ENCODE data around the gene ZNF273. TPM values are rescaled to one million over a fixed set of nuclear protein-coding genes. Genes with fewer than 3 reads are reported as not detected.

The ZNF273 gene
- total RNA-seq, 2 experiments from 2014 or later, result 11.3 to 11.9 TPM

GRCh38 chr7:64863969-64864368, 39.1 kb upstream of the ZNF273 start:
- intact Hi-C loops (cut with micrococcal nuclease), result no loop called here
- peaks cover 9% of the 10 kb centered on the region for H3K9me3 Mint-ChIP-seq
- H3K36me3 Mint-ChIP-seq (ENCODE audit: low read depth), result no peaks in the 10 kb centered on the region
- H3K27ac Mint-ChIP-seq, result no peak overlapping the region
- TF ChIP-seq, protein P1, sequence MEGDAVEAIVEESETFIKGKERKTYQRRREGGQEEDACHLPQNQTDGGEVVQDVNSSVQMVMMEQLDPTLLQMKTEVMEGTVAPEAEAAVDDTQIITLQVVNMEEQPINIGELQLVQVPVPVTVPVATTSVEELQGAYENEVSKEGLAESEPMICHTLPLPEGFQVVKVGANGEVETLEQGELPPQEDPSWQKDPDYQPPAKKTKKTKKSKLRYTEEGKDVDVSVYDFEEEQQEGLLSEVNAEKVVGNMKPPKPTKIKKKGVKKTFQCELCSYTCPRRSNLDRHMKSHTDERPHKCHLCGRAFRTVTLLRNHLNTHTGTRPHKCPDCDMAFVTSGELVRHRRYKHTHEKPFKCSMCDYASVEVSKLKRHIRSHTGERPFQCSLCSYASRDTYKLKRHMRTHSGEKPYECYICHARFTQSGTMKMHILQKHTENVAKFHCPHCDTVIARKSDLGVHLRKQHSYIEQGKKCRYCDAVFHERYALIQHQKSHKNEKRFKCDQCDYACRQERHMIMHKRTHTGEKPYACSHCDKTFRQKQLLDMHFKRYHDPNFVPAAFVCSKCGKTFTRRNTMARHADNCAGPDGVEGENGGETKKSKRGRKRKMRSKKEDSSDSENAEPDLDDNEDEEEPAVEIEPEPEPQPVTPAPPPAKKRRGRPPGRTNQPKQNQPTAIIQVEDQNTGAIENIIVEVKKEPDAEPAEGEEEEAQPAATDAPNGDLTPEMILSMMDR (IDR thresholded peaks at IDR 0.05), result no peak
- DNase-seq, result no peak
- ChIA-PET CTCF (no interaction called here), POLR2A (no interaction called here)
- no peak for ATAC-seq
- no peak overlapping the region for H3K4me3 Mint-ChIP-seq
- no peaks in the 10 kb centered on the region for H3K4me1 Mint-ChIP-seq (ENCODE audit: low read depth)
- H3K27me3 Mint-ChIP-seq, result no peaks in the 10 kb centered on the region

GRCh38 chr7:64867863-64868440, 35.1 kb upstream of the ZNF273 start:
- no peaks in the 10 kb centered on the region for H3K36me3 Mint-ChIP-seq (ENCODE audit: low read depth)
- TF ChIP-seq, protein P1 (IDR thresholded peaks at IDR 0.05), result no peak
- peaks cover 7% of the 10 kb centered on the region for H3K9me3 Mint-ChIP-seq
- DNase-seq, result no peak
- H3K27me3 Mint-ChIP-seq, result no peaks in the 10 kb centered on the region
- no peak overlapping the region for H3K4me3 Mint-ChIP-seq
- ChIA-PET POLR2A (no interaction called here), CTCF (no interaction called here)
- no peaks in the 10 kb centered on the region for H3K4me1 Mint-ChIP-seq (ENCODE audit: low read depth)
- intact Hi-C loops (cut with micrococcal nuclease), result no loop called here
- no peak overlapping the region for H3K27ac Mint-ChIP-seq
- ATAC-seq, result no peak

- Mint-ChIP-seq H3K27ac (no peak overlapping the region), H3K9me3 (peaks cover 5% of the 10 kb centered on the region), H3K4me3 (no peak overlapping the region), H3K4me1 (ENCODE audit: low read depth) (no peaks in the 10 kb centered on the region), H3K36me3 (ENCODE audit: low read depth) (no peaks in the 10 kb centered on the region), H3K27me3 (no peaks in the 10 kb centered on the region)
- intact Hi-C loops (cut with micrococcal nuclease), result no loop called here
- POLR2A ChIA-PET, result no interaction called here
- CTCF ChIA-PET, result no interaction called here
- ATAC-seq (no peak), DNase-seq (no peak)
- TF ChIP-seq, protein P1 (IDR thresholded peaks at IDR 0.05), result no peak
These were observed 34.6 kb upstream of the ZNF273 start for GRCh38 chr7:64868499-64868898.

- intact Hi-C loops (cut with micrococcal nuclease), result no loop called here
- CTCF ChIA-PET, result no interaction called here
- TF ChIP-seq, protein P1 (IDR thresholded peaks at IDR 0.05), result no peak
- H3K4me1 Mint-ChIP-seq (ENCODE audit: low read depth), result no peaks in the 10 kb centered on the region
- ATAC-seq (no peak), DNase-seq (no peak)
- no peaks in the 10 kb centered on the region for H3K36me3 Mint-ChIP-seq (ENCODE audit: low read depth)
- no peak overlapping the region for H3K27ac Mint-ChIP-seq
- POLR2A ChIA-PET, result no interaction called here
- H3K9me3 Mint-ChIP-seq, result peaks cover 1% of the 10 kb centered on the region
- H3K27me3 Mint-ChIP-seq, result no peaks in the 10 kb centered on the region
- no peak overlapping the region for H3K4me3 Mint-ChIP-seq
These were observed 33.9 kb upstream of the ZNF273 start for GRCh38 chr7:64869121-64869725.

GRCh38 chr7:64869912-64870562, 33.0 kb upstream of the ZNF273 start:
- no peaks in the 10 kb centered on the region for H3K27me3 Mint-ChIP-seq
- ATAC-seq (no peak), DNase-seq (no peak)
- CTCF ChIA-PET, result no interaction called here
- peaks cover 1% of the 10 kb centered on the region for H3K9me3 Mint-ChIP-seq
- intact Hi-C loops (cut with micrococcal nuclease), result no loop called here
- H3K27ac Mint-ChIP-seq, result no peak overlapping the region
- H3K4me1 Mint-ChIP-seq (ENCODE audit: low read depth), result no peaks in the 10 kb centered on the region
- TF ChIP-seq, protein P1 (IDR thresholded peaks at IDR 0.05), result no peak
- H3K4me3 Mint-ChIP-seq, result no peak overlapping the region
- POLR2A ChIA-PET, result no interaction called here
- H3K36me3 Mint-ChIP-seq (ENCODE audit: low read depth), result no peaks in the 10 kb centered on the region
